Activated CD8-positive, alpha-beta T cell treated with anti-CD3 and anti-CD28 coated beads, Interleukin-2, amount 10 ng/mL, durations not matched to agents 7 days and 5 days (primary cell): ENCODE data around the gene TAAR2. TPM values are rescaled to one million over a fixed set of nuclear protein-coding genes. Genes with fewer than 3 reads are reported as not detected.

Experiments used
- ATAC-seq: fragments of 150-1000 bp; cut with Tn5 transposase; one replicate; pipeline ENCODE4 v1.10.0; 2021; ENCODE audit warnings: moderate library complexity
- CTCF ChIA-PET: fragments of 350-600 bp; sonication (Branson Sonifier 250); formaldehyde crosslinking; loops from one replicate; lab custom pipeline; 2021; ENCODE audit warnings: antibody characterized with exemption; lab: Charles Lee
- POLR2A ChIA-PET: fragments of 350-600 bp; sonication (Branson Sonifier 250); formaldehyde crosslinking; loops from one replicate; lab custom pipeline; 2021; ENCODE audit warnings: antibody characterized with exemption; lab: Charles Lee
- DNase-seq: peaks from one replicate; pipeline ENCODE4 v3.0.0-alpha.2; 2020
- H3K27ac Mint-ChIP-seq: one replicate; pipeline ENCODE4 v1.8.0; 2021; ENCODE audit warnings: mild to moderate bottlenecking, mixed read lengths
- H3K27me3 Mint-ChIP-seq: one replicate; pipeline ENCODE4 v1.8.0; 2021; ENCODE audit warnings: low read depth, mixed read lengths
- H3K36me3 Mint-ChIP-seq: one replicate; pipeline ENCODE4 v1.8.0; 2021; ENCODE audit warnings: low read depth, mixed read lengths
- H3K4me1 Mint-ChIP-seq: one replicate; pipeline ENCODE4 v1.8.0; 2021; ENCODE audit warnings: low read depth, mixed read lengths
- H3K4me3 Mint-ChIP-seq: one replicate; pipeline ENCODE4 v1.8.0; 2021; ENCODE audit warnings: mild to moderate bottlenecking, mixed read lengths
- H3K9me3 Mint-ChIP-seq: one replicate; pipeline ENCODE4 v1.8.0; 2022; ENCODE audit warnings: mixed read lengths; ENCODE audit not compliant: insufficient read depth
- total RNA-seq, 2 experiments: library from RNA; stranded (reverse); gene quantifications; one replicate each; pipeline ENCODE4 v1.2.3, GENCODE V29; 2021

Gene TAAR2
- total RNA-seq, result not detected

GRCh38 chr6:132624175-132624574 is at the start of gene TAAR2:
Gene TAAR2 (minus strand): TSS chr6:132624275. CDS start chr6:132624275, 0 bp downstream.
- Mint-ChIP-seq H3K36me3 (no peaks in the 10 kb centered on the region), H3K27me3 (peaks cover 16% of the 10 kb centered on the region), H3K9me3 (no peaks in the 10 kb centered on the region), H3K4me1 (no peaks in the 10 kb centered on the region), H3K27ac (no peak within 1 kb of the TSS), H3K4me3 (no peak within 1 kb of the TSS)
- ChIA-PET POLR2A (interaction anchor here (0.7 kb wide), 1 partner anchor 22 kb away, joined by 4 read pairs; no protein-coding TSS in a partner anchor), CTCF (no interaction called here)
- no peak for ATAC-seq
- DNase-seq, result no peak

- ChIA-PET CTCF (no interaction called here), POLR2A (no interaction called here)
- H3K36me3 Mint-ChIP-seq, result no peaks in the 10 kb centered on the region
- peaks cover 10% of the 10 kb centered on the region for H3K27me3 Mint-ChIP-seq
- no peak overlapping the region for H3K4me3 Mint-ChIP-seq
- H3K9me3 Mint-ChIP-seq, result no peaks in the 10 kb centered on the region
- no peak for ATAC-seq
- H3K4me1 Mint-ChIP-seq, result peaks cover 37% of the 10 kb centered on the region
- H3K27ac Mint-ChIP-seq, result no peak overlapping the region
- no peak for DNase-seq
Measured at GRCh38 chr6:132673376-132674094, 49.5 kb upstream of the TAAR2 start.

- DNase-seq (no peak), ATAC-seq (no peak)
- H3K36me3 Mint-ChIP-seq, result no peaks in the 10 kb centered on the region
- no peak overlapping the region for H3K27ac Mint-ChIP-seq
- peaks cover 28% of the 10 kb centered on the region for H3K4me1 Mint-ChIP-seq
- no peaks in the 10 kb centered on the region for H3K9me3 Mint-ChIP-seq
- ChIA-PET POLR2A (interaction anchor here (0.6 kb wide), 1 partner anchor 30 kb away, joined by 3 read pairs; no protein-coding TSS in a partner anchor), CTCF (interaction anchor here (1.0 to 5.9 kb wide), 3 partner anchors 95 to 122 kb away, joined by 3 to 115 read pairs (median 3); no protein-coding TSS in a partner anchor)
- peaks cover 12% of the 10 kb centered on the region for H3K27me3 Mint-ChIP-seq
- no peak overlapping the region for H3K4me3 Mint-ChIP-seq
Measured at GRCh38 chr6:132671295-132671694, 47.2 kb upstream of the TAAR2 start.

- Mint-ChIP-seq H3K4me1 (peaks cover 18% of the 10 kb centered on the region), H3K9me3 (no peaks in the 10 kb centered on the region), H3K4me3 (no peak overlapping the region), H3K27ac (no peak overlapping the region), H3K27me3 (peaks cover 11% of the 10 kb centered on the region), H3K36me3 (no peaks in the 10 kb centered on the region)
- ChIA-PET CTCF (interaction anchor here (0.7 to 5.9 kb wide), 18 partner anchors 10 to 153 kb away, joined by 3 to 115 read pairs (median 6); partner anchors contain the start of genes SLC18B1 and TAAR1), POLR2A (interaction anchor here (0.8 to 1.2 kb wide), 2 partner anchors 94 to 145 kb away, joined by 3 to 5 read pairs; partner anchors contain the start of gene RPS12)
- DNase-seq, result no peak
- ATAC-seq, result peak; percentile 60
Measured at GRCh38 chr6:132669690-132670291, 45.7 kb upstream of the TAAR2 start.

GRCh38 chr6:132666118-132666517 is 42.0 kb upstream of the TAAR2 start:
- H3K9me3 Mint-ChIP-seq, result no peaks in the 10 kb centered on the region
- H3K36me3 Mint-ChIP-seq, result no peaks in the 10 kb centered on the region
- H3K27me3 Mint-ChIP-seq, result peaks cover 9% of the 10 kb centered on the region
- no peak overlapping the region for H3K4me3 Mint-ChIP-seq
- H3K4me1 Mint-ChIP-seq, result peaks cover 6% of the 10 kb centered on the region
- no peak for DNase-seq
- no peak for ATAC-seq
- ChIA-PET POLR2A (no interaction called here), CTCF (interaction anchor here (1.5 to 5.9 kb wide), 3 partner anchors 18 to 132 kb away, joined by 3 to 115 read pairs (median 6); partner anchors contain the start of gene SLC18B1)
- H3K27ac Mint-ChIP-seq, result no peak overlapping the region

- POLR2A ChIA-PET, result no interaction called here
- ATAC-seq (no peak), DNase-seq (no peak)
- H3K4me3 Mint-ChIP-seq, result no peak overlapping the region
- CTCF ChIA-PET, result interaction anchor here (1.0 kb wide), 1 partner anchor 133 kb away, joined by 3 read pairs; no protein-coding TSS in a partner anchor
- H3K36me3 Mint-ChIP-seq, result no peaks in the 10 kb centered on the region
- H3K27ac Mint-ChIP-seq, result no peak overlapping the region
- no peaks in the 10 kb centered on the region for H3K9me3 Mint-ChIP-seq
- H3K4me1 Mint-ChIP-seq, result peaks cover under 1% of the 10 kb centered on the region
- H3K27me3 Mint-ChIP-seq, result peaks cover 10% of the 10 kb centered on the region
Measured at GRCh38 chr6:132664309-132665034, 40.4 kb upstream of the TAAR2 start.

- peaks cover 10% of the 10 kb centered on the region for H3K27me3 Mint-ChIP-seq
- no peak for DNase-seq
- ATAC-seq, result no peak
- H3K4me1 Mint-ChIP-seq, result no peaks in the 10 kb centered on the region
- no peak overlapping the region for H3K27ac Mint-ChIP-seq
- no peak overlapping the region for H3K4me3 Mint-ChIP-seq
- ChIA-PET CTCF (interaction anchor here (1.0 kb wide), 1 partner anchor 133 kb away, joined by 3 read pairs; no protein-coding TSS in a partner anchor), POLR2A (no interaction called here)
- no peaks in the 10 kb centered on the region for H3K36me3 Mint-ChIP-seq
- no peaks in the 10 kb centered on the region for H3K9me3 Mint-ChIP-seq
Measured at GRCh38 chr6:132663661-132664060, 39.6 kb upstream of the TAAR2 start.

- CTCF ChIA-PET, result interaction anchor here (1.2 kb wide), 1 partner anchor 178 kb away, joined by 3 read pairs; no protein-coding TSS in a partner anchor
- H3K27me3 Mint-ChIP-seq, result peaks cover 6% of the 10 kb centered on the region
- H3K9me3 Mint-ChIP-seq, result no peaks in the 10 kb centered on the region
- ATAC-seq, result no peak
- H3K27ac Mint-ChIP-seq, result no peak overlapping the region
- no peak overlapping the region for H3K4me3 Mint-ChIP-seq
- no peaks in the 10 kb centered on the region for H3K4me1 Mint-ChIP-seq
- no peaks in the 10 kb centered on the region for H3K36me3 Mint-ChIP-seq
- DNase-seq, result no peak
- POLR2A ChIA-PET, result no interaction called here
Measured at GRCh38 chr6:132661906-132662305, 37.8 kb upstream of the TAAR2 start.

- POLR2A ChIA-PET, result no interaction called here
- Mint-ChIP-seq H3K36me3 (no peaks in the 10 kb centered on the region), H3K9me3 (no peaks in the 10 kb centered on the region), H3K4me3 (no peak within 1 kb of the TSS), H3K27me3 (peaks cover 4% of the 10 kb centered on the region), H3K4me1 (no peaks in the 10 kb centered on the region), H3K27ac (no peak within 1 kb of the TSS)
- CTCF ChIA-PET, result interaction anchor here (2.3 kb wide), 1 partner anchor 11 kb away, joined by 7 read pairs; no protein-coding TSS in a partner anchor
- no peak for ATAC-seq
- DNase-seq, result no peak
Measured at GRCh38 chr6:132659082-132659481, 35.0 kb upstream of the TAAR2 start, which contains the start of gene TAAR1. Gene TAAR1 (minus strand): TSS chr6:132659182. CDS start chr6:132646003, 13,179 bp downstream.

GRCh38 chr6:132651062-132651461 is 27.0 kb upstream of the TAAR2 start:
- H3K27ac Mint-ChIP-seq, result no peak overlapping the region
- H3K9me3 Mint-ChIP-seq, result no peaks in the 10 kb centered on the region
- peaks cover 6% of the 10 kb centered on the region for H3K4me1 Mint-ChIP-seq
- POLR2A ChIA-PET, result no interaction called here
- peaks cover 5% of the 10 kb centered on the region for H3K27me3 Mint-ChIP-seq
- CTCF ChIA-PET, result interaction anchor here (3.1 kb wide), 1 partner anchor 18 kb away, joined by 16 read pairs; no protein-coding TSS in a partner anchor
- DNase-seq (no peak), ATAC-seq (no peak)
- no peak overlapping the region for H3K4me3 Mint-ChIP-seq
- H3K36me3 Mint-ChIP-seq, result no peaks in the 10 kb centered on the region

GRCh38 chr6:132650429-132650828 is 26.4 kb upstream of the TAAR2 start:
- ATAC-seq (no peak), DNase-seq (no peak)
- peaks cover 6% of the 10 kb centered on the region for H3K4me1 Mint-ChIP-seq
- H3K36me3 Mint-ChIP-seq, result no peaks in the 10 kb centered on the region
- CTCF ChIA-PET, result interaction anchor here (3.1 kb wide), 1 partner anchor 19 kb away, joined by 16 read pairs; no protein-coding TSS in a partner anchor
- POLR2A ChIA-PET, result no interaction called here
- H3K4me3 Mint-ChIP-seq, result no peak overlapping the region
- H3K9me3 Mint-ChIP-seq, result no peaks in the 10 kb centered on the region
- no peak overlapping the region for H3K27ac Mint-ChIP-seq
- peaks cover 8% of the 10 kb centered on the region for H3K27me3 Mint-ChIP-seq
